HEK293 (cell line): ENCODE data around the gene MBLAC1.

Source experiments
- CTCF ChIA-PET: fragments of 350-600 bp; formaldehyde crosslinking; extraction: SDS; loops from one replicate; lab custom pipeline; 2021; ENCODE audit warnings: antibody characterized with exemption; lab: Yijun Ruan, JAX
- POLR2A ChIA-PET: fragments of 300-600 bp; formaldehyde crosslinking; extraction: SDS; loops from one replicate; lab custom pipeline; 2020; ENCODE audit warnings: antibody characterized with exemption, inconsistent platforms; lab: Yijun Ruan, JAX
- H3K27ac ChIP-seq: fragments of 200-500 bp; sonication (Bioruptor generic); 2 replicates; pipeline ENCODE4 v1.5.1; 2014; ENCODE audit warnings: low read depth, low read length, control low read depth, inconsistent platforms; ENCODE audit errors: extremely low read depth
- H3K36me3 ChIP-seq, 2 experiments: fragments of 200-500 bp in 1 of 2; sonication (Bioruptor generic) in 1 of 2; 1 replicate in 1 of 2; 2 replicates in 1 of 2; pipeline ENCODE4 v1.5.1; 2014 to 2017; ENCODE audit warnings: inconsistent platforms in 2 of 2, low read length in 2 of 2; ENCODE audit not compliant: control insufficient read depth in 2 of 2, insufficient read depth in 1 of 2
- H3K4me1 ChIP-seq: fragments of 200-500 bp; sonication (Bioruptor generic); 2 replicates; pipeline ENCODE4 v1.5.1; 2014; ENCODE audit warnings: mild to moderate bottlenecking, low read length, inconsistent platforms; ENCODE audit not compliant: control insufficient read depth, insufficient read depth
- H3K4me3 ChIP-seq: 2 replicates; pipeline ENCODE4 v1.5.1; 2011; ENCODE audit warnings: low read depth, mild to moderate bottlenecking, control low read depth, low read length, moderate library complexity
- H3K9me3 ChIP-seq: fragments of 200-500 bp; sonication (Bioruptor generic); 2 replicates; pipeline ENCODE4 v1.5.1; 2014; ENCODE audit warnings: low read depth, low read length, inconsistent platforms; ENCODE audit not compliant: control insufficient read depth, insufficient read depth
- BCL11A ChIP-seq: fragments of 450-650 bp; formaldehyde crosslinking; IDR thresholded peaks from 2 replicates; pipeline ENCODE4 v1.5.1; 2016; ENCODE audit warnings: low read depth, missing biosample characterization, missing genetic modification characterization
- KLF1 ChIP-seq: fragments of 450-650 bp; formaldehyde crosslinking; IDR thresholded peaks from 2 replicates; pipeline ENCODE4 v1.5.1; 2016; ENCODE audit warnings: missing biosample characterization, missing genetic modification characterization
- KLF16 ChIP-seq: fragments of 450-650 bp; formaldehyde crosslinking; IDR thresholded peaks from 2 replicates; pipeline ENCODE4 v1.5.1; 2017; ENCODE audit warnings: missing biosample characterization, missing genetic modification characterization
- KLF8 ChIP-seq: fragments of 450-650 bp; formaldehyde crosslinking; IDR thresholded peaks from 2 replicates; pipeline ENCODE4 v1.5.1; 2016; ENCODE audit warnings: missing biosample characterization, missing genetic modification characterization
- REPIN1 ChIP-seq: fragments of 450-650 bp; formaldehyde crosslinking; IDR thresholded peaks from 2 replicates; pipeline ENCODE4 v1.5.1; 2017; ENCODE audit warnings: missing biosample characterization, missing genetic modification characterization, low read depth
- TCF7L2 ChIP-seq: IDR thresholded peaks from 2 replicates; pipeline ENCODE4 v1.6.1; 2011; ENCODE audit warnings: low read depth, mild to moderate bottlenecking, inconsistent platforms, low read length, moderate library complexity, borderline replicate concordance
- ZBTB1 ChIP-seq: fragments of 450-650 bp; formaldehyde crosslinking; IDR thresholded peaks from 2 replicates; pipeline ENCODE4 v1.5.1; 2016; ENCODE audit warnings: missing biosample characterization, missing genetic modification characterization
- ZBTB21 ChIP-seq: fragments of 450-650 bp; formaldehyde crosslinking; IDR thresholded peaks from 2 replicates; pipeline ENCODE4 v1.5.1; 2017; ENCODE audit warnings: missing biosample characterization, missing genetic modification characterization
- ZBTB7A ChIP-seq: fragments of 450-650 bp; formaldehyde crosslinking; IDR thresholded peaks from 2 replicates; pipeline ENCODE4 v1.5.1; 2016; ENCODE audit warnings: low read depth, missing biosample characterization, missing genetic modification characterization
- ZFHX2 ChIP-seq: fragments of 450-650 bp; formaldehyde crosslinking; conservative IDR thresholded peaks from 2 replicates; pipeline ENCODE4 v1.5.1; 2016; ENCODE audit warnings: missing biosample characterization, missing genetic modification characterization
- ZIC2 ChIP-seq: fragments of 450-650 bp; formaldehyde crosslinking; IDR thresholded peaks from 2 replicates; pipeline ENCODE4 v1.5.1; 2016; ENCODE audit warnings: missing biosample characterization, missing genetic modification characterization
- ZNF133 ChIP-seq: fragments of 450-650 bp; formaldehyde crosslinking; IDR thresholded peaks from 2 replicates; pipeline ENCODE4 v1.5.1; 2016; ENCODE audit warnings: missing biosample characterization, missing genetic modification characterization
- ZNF140 ChIP-seq: fragments of 450-650 bp; formaldehyde crosslinking; IDR thresholded peaks from 2 replicates; pipeline ENCODE4 v1.5.1; 2016; ENCODE audit warnings: missing biosample characterization, missing genetic modification characterization
- ZNF214 ChIP-seq: fragments of 450-650 bp; formaldehyde crosslinking; IDR thresholded peaks from 2 replicates; pipeline ENCODE4 v1.5.1; 2017; ENCODE audit warnings: missing biosample characterization, mild to moderate bottlenecking, missing genetic modification characterization, borderline replicate concordance
- ZNF391 ChIP-seq: fragments of 450-650 bp; formaldehyde crosslinking; IDR thresholded peaks from 2 replicates; pipeline ENCODE4 v1.5.1; 2016; ENCODE audit warnings: low read depth, missing biosample characterization, missing genetic modification characterization, borderline replicate concordance
- ZNF529 ChIP-seq: fragments of 450-650 bp; formaldehyde crosslinking; IDR thresholded peaks from 2 replicates; pipeline ENCODE4 v1.5.1; 2017; ENCODE audit warnings: missing genetic modification characterization, missing biosample characterization; ENCODE audit not compliant: insufficient replicate concordance
- ZNF561 ChIP-seq: fragments of 450-650 bp; IDR thresholded peaks from 2 replicates; pipeline ENCODE4 v1.5.1; 2018; ENCODE audit warnings: missing biosample characterization, missing genetic modification characterization, borderline replicate concordance
- ZNF654 ChIP-seq: fragments of 450-650 bp; formaldehyde crosslinking; IDR thresholded peaks from 2 replicates; pipeline ENCODE4 v1.5.1; 2016; ENCODE audit warnings: low read depth, missing biosample characterization, missing genetic modification characterization
- ZNF768 ChIP-seq: fragments of 450-650 bp; formaldehyde crosslinking; IDR thresholded peaks from 2 replicates; pipeline ENCODE4 v1.5.1; 2018; ENCODE audit warnings: missing biosample characterization, mild to moderate bottlenecking, missing genetic modification characterization
- TF ChIP-seq, protein P1 (sequence below): fragments of 450-650 bp; formaldehyde crosslinking; IDR thresholded peaks from 2 replicates; pipeline ENCODE4 v1.5.1; 2016; ENCODE audit warnings: missing biosample characterization, missing genetic modification characterization
- TF ChIP-seq, protein P2 (sequence below): fragments of 450-650 bp; formaldehyde crosslinking; IDR thresholded peaks from 2 replicates; pipeline ENCODE4 v1.5.1; 2016; ENCODE audit warnings: missing biosample characterization, missing genetic modification characterization
- TF ChIP-seq, protein P3 (sequence below): fragments of 450-650 bp; formaldehyde crosslinking; IDR thresholded peaks from 2 replicates; pipeline ENCODE4 v1.5.1; 2017; ENCODE audit warnings: missing biosample characterization, missing genetic modification characterization
- TF ChIP-seq, protein P4 (sequence below): fragments of 450-650 bp; formaldehyde crosslinking; IDR thresholded peaks from 2 replicates; pipeline ENCODE4 v1.5.1; 2017; ENCODE audit warnings: missing biosample characterization, mild to moderate bottlenecking, missing genetic modification characterization, moderate library complexity
- TF ChIP-seq, protein P5 (sequence below): fragments of 450-650 bp; IDR thresholded peaks from 2 replicates; pipeline ENCODE4 v1.5.1; 2018; ENCODE audit warnings: missing biosample characterization, missing genetic modification characterization
- TF ChIP-seq, protein P6 (sequence below): fragments of 450-650 bp; formaldehyde crosslinking; IDR thresholded peaks from 2 replicates; pipeline ENCODE4 v1.5.1; 2017; ENCODE audit warnings: missing biosample characterization, missing genetic modification characterization
- TF ChIP-seq, protein P7 (sequence below): fragments of 450-650 bp; formaldehyde crosslinking; IDR thresholded peaks from 2 replicates; pipeline ENCODE4 v1.5.1; 2016; ENCODE audit warnings: missing biosample characterization, missing genetic modification characterization

Gene MBLAC1

DNA sequence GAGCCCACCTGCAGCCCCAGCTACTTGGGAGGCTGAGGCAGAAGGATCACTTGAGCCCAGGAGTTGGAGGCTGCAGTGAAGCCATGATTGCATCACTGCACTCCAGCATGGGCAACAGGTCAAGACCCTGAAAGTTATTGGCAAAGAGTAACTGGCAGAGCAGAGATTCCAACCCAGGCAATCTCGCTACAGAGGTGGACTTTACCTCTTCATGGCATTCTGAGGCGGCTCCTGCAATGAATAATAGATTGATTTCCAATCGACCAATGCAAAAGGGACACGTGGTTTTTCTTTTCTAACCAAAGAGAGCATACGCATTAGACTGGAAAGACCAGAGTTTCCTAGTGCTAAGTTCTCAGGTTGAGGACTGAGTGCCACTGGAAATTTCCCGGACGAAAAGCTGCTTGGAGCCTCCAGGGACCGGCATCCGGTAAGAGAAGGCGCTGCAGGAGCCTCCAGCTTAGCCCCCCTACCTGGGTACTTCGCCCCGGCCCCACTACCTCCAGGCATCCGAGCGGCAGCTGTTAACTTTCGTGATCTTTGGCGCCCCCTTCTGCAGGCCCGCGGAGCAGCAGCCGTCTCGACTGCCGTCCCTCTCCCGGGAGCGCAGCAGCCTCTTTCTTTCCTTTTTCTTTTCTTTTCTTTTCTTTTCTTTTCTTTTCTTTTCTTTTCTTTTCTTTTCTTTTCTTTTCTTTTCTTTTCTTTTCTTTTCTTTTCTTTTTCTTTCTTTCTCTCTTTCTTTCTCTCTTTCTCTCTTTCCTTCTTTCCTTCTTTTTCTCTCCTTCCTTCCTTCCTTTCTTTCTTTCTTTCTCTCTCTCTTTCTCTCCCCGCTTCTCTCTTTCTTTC is 4.1 kb downstream of the MBLAC1 start (continued):
- TF ChIP-seq, protein P1, sequence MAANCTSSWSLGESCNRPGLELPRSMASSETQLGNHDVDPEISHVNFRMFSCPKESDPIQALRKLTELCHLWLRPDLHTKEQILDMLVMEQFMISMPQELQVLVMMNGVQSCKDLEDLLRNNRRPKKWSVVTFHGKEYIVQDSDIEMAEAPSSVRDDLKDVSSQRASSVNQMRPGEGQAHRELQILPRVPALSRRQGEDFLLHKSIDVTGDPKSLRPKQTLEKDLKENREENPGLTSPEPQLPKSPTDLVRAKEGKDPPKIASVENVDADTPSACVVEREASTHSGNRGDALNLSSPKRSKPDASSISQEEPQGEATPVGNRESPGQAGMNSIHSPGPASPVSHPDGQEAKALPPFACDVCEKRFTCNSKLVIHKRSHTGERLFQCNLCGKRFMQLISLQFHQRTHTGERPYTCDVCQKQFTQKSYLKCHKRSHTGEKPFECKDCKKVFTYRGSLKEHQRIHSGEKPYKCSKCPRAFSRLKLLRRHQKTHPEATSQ (tag by site-specific recombination): no peak
- TF ChIP-seq, protein P2, sequence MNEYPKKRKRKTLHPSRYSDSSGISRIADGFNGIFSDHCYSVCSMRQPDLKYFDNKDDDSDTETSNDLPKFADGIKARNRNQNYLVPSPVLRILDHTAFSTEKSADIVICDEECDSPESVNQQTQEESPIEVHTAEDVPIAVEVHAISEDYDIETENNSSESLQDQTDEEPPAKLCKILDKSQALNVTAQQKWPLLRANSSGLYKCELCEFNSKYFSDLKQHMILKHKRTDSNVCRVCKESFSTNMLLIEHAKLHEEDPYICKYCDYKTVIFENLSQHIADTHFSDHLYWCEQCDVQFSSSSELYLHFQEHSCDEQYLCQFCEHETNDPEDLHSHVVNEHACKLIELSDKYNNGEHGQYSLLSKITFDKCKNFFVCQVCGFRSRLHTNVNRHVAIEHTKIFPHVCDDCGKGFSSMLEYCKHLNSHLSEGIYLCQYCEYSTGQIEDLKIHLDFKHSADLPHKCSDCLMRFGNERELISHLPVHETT: peak; percentile 27; the same call in 1 of the 2 replicates
- TF ChIP-seq KLF8 (no peak; the same call in 1 of the 2 replicates), ZNF768 (tag by site-specific recombination) (no peak), ZFHX2 (no peak), ZNF391 (tag by site-specific recombination) (peak; percentile 37; the same call in 1 of the 2 replicates), ZNF654 (peak; percentile 90), ZBTB7A (no peak), ZNF214 (tag by site-specific recombination) (no peak), ZIC2 (tag by site-specific recombination) (peak; percentile 58), ZNF133 (tag by site-specific recombination) (no peak), ZNF561 (no peak), ZBTB21 (no peak)
- TF ChIP-seq, protein P3, sequence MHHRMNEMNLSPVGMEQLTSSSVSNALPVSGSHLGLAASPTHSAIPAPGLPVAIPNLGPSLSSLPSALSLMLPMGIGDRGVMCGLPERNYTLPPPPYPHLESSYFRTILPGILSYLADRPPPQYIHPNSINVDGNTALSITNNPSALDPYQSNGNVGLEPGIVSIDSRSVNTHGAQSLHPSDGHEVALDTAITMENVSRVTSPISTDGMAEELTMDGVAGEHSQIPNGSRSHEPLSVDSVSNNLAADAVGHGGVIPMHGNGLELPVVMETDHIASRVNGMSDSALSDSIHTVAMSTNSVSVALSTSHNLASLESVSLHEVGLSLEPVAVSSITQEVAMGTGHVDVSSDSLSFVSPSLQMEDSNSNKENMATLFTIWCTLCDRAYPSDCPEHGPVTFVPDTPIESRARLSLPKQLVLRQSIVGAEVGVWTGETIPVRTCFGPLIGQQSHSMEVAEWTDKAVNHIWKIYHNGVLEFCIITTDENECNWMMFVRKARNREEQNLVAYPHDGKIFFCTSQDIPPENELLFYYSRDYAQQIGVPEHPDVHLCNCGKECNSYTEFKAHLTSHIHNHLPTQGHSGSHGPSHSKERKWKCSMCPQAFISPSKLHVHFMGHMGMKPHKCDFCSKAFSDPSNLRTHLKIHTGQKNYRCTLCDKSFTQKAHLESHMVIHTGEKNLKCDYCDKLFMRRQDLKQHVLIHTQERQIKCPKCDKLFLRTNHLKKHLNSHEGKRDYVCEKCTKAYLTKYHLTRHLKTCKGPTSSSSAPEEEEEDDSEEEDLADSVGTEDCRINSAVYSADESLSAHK (tag by site-specific recombination): no peak
- TF ChIP-seq, protein P4, sequence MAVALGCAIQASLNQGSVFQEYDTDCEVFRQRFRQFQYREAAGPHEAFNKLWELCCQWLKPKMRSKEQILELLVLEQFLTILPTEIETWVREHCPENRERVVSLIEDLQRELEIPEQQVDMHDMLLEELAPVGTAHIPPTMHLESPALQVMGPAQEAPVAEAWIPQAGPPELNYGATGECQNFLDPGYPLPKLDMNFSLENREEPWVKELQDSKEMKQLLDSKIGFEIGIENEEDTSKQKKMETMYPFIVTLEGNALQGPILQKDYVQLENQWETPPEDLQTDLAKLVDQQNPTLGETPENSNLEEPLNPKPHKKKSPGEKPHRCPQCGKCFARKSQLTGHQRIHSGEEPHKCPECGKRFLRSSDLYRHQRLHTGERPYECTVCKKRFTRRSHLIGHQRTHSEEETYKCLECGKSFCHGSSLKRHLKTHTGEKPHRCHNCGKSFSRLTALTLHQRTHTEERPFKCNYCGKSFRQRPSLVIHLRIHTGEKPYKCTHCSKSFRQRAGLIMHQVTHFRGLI: no peak
- TF ChIP-seq, protein P5, sequence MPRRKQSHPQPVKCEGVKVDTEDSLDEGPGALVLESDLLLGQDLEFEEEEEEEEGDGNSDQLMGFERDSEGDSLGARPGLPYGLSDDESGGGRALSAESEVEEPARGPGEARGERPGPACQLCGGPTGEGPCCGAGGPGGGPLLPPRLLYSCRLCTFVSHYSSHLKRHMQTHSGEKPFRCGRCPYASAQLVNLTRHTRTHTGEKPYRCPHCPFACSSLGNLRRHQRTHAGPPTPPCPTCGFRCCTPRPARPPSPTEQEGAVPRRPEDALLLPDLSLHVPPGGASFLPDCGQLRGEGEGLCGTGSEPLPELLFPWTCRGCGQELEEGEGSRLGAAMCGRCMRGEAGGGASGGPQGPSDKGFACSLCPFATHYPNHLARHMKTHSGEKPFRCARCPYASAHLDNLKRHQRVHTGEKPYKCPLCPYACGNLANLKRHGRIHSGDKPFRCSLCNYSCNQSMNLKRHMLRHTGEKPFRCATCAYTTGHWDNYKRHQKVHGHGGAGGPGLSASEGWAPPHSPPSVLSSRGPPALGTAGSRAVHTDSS: no peak
- TF ChIP-seq, all 188 proteins: peak for 24

DNA sequence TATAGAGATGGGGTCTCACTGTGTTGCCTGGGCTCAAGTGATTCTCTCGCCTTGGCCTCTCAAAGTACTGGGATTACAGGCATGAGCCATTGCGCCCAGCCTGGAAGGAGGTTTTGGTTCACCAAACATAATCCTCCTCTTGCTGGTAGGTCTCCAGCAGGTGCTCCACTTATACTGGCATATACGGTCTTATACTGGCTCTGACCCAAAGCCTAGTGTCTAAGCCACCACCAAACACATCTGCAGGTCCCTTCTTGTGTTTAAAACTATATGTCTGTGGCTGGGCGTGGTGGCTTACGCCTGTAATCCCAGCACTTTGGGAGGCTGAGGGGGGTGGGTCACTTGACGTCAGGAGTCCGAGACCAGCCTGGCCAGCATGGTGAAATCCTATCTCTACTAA is 5.4 kb downstream of the MBLAC1 start:
- H3K4me3 ChIP-seq: no peak overlapping the region
- ChIA-PET CTCF (interaction anchor here (0.6 to 8.7 kb wide), 31 partner anchors 8 to 1731 kb away, joined by 3 to 119 read pairs (median 5); partner anchors contain the start of genes AP4M1, GAL3ST4, GPC2 and MCM7), POLR2A (interaction anchor here (0.9 to 1.3 kb wide), 3 partner anchors 17 to 297 kb away, joined by 3 to 7 read pairs (median 5); partner anchors contain the start of genes AP4M1, LAMTOR4, MCM7 and ZCWPW1)
- no peaks in the 10 kb centered on the region for H3K9me3 ChIP-seq
- no peaks in the 10 kb centered on the region for H3K4me1 ChIP-seq
- H3K27ac ChIP-seq: no peak overlapping the region
- no peaks in the 10 kb centered on the region for H3K36me3 ChIP-seq
- TF ChIP-seq BCL11A (tag by site-specific recombination) (no peak), ZNF529 (no peak), ZNF561 (no peak), ZNF133 (tag by site-specific recombination) (peak; percentile 60; the same call in 1 of the 2 replicates), TCF7L2 (no peak), REPIN1 (tag by site-specific recombination) (no peak), ZBTB1 (no peak), KLF1 (tag by site-specific recombination) (peak; percentile 26; the same call in 1 of the 2 replicates), KLF16 (tag by site-specific recombination) (no peak), ZNF140 (tag by site-specific recombination) (no peak)
- TF ChIP-seq, protein P6, sequence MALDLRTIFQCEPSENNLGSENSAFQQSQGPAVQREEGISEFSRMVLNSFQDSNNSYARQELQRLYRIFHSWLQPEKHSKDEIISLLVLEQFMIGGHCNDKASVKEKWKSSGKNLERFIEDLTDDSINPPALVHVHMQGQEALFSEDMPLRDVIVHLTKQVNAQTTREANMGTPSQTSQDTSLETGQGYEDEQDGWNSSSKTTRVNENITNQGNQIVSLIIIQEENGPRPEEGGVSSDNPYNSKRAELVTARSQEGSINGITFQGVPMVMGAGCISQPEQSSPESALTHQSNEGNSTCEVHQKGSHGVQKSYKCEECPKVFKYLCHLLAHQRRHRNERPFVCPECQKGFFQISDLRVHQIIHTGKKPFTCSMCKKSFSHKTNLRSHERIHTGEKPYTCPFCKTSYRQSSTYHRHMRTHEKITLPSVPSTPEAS (tag by site-specific recombination): no peak
- TF ChIP-seq, protein P7, sequence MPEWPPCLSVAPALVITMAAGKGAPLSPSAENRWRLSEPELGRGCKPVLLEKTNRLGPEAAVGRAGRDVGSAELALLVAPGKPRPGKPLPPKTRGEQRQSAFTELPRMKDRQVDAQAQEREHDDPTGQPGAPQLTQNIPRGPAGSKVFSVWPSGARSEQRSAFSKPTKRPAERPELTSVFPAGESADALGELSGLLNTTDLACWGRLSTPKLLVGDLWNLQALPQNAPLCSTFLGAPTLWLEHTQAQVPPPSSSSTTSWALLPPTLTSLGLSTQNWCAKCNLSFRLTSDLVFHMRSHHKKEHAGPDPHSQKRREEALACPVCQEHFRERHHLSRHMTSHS (tag by site-specific recombination): no peak
